PC-9 (cell line): Measurements from ENCODE around the gene AEN.

Experiments
- EZH2 ChIP-seq: fragments of 200-600 bp; sonication (generic); IDR thresholded peaks from 2 replicates; pipeline ENCODE4 v1.8.0; 2017; ENCODE audit warnings: antibody characterized with exemption, low read depth
- TF ChIP-seq, protein P1 (sequence below): fragments of 200-600 bp; sonication (generic); conservative IDR thresholded peaks from 2 replicates; pipeline ENCODE4 v1.6.1; 2017; ENCODE audit warnings: mixed run types, antibody characterized with exemption, mild to moderate bottlenecking, moderate library complexity

DNA sequence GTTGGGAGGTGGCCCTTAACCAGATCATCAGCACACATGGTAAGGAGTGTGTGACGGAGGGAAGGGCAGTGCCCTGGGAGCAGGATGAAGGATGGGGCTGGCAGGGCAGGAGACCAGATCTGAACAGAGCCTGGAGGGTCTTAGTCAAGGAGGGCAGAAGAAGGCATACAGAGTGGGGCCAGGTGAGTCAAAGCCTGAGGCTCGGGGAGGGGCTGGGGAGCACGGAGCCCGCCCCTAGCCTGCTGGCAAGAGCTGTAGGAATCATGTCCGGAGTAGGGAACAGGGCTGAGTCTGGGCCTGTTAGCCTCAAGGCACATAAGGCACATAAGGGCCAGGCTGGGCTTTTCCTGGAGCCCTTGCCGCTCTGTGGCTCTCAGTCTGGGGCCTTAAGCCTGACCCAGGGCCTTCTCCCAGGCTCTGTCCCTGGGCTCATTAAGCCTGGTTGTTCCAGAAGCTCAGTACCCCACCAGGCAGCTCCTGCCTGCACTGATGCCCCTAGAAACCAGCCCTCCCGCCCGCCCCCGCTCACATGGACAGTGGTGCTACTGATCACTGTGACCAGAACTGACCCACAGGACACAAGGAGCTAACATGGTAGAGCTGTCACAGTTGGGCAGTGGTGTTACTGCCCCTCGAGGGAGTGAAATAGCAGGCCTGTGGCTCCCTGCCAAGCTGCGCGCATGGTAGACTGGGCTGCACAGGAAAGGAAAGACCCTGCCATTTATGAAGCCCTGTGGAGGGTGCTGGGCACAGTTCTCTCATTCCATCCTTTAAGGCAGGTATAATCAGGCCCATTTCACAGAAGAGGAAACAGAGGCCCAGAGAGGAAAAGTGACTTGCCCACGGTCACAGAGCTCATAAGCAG, 32.3 kb downstream of the AEN start:
- TF ChIP-seq, protein P1, sequence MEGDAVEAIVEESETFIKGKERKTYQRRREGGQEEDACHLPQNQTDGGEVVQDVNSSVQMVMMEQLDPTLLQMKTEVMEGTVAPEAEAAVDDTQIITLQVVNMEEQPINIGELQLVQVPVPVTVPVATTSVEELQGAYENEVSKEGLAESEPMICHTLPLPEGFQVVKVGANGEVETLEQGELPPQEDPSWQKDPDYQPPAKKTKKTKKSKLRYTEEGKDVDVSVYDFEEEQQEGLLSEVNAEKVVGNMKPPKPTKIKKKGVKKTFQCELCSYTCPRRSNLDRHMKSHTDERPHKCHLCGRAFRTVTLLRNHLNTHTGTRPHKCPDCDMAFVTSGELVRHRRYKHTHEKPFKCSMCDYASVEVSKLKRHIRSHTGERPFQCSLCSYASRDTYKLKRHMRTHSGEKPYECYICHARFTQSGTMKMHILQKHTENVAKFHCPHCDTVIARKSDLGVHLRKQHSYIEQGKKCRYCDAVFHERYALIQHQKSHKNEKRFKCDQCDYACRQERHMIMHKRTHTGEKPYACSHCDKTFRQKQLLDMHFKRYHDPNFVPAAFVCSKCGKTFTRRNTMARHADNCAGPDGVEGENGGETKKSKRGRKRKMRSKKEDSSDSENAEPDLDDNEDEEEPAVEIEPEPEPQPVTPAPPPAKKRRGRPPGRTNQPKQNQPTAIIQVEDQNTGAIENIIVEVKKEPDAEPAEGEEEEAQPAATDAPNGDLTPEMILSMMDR: no peak
- TF ChIP-seq EZH2: no peak
